ENCODE measurements around the gene WASF1.
"Not testable (repeated sequence)": the region's sequence is repeated elsewhere in the genome, so short reads cannot be mapped to it uniquely, and the experiment has no call there.

Gene WASF1

GRCh38 chr6:110095101-110095500 is 84.4 kb downstream of the WASF1 start:
- Mint-ChIP-seq H3K4me3 (no peak overlapping the region), H3K9me3 (no peaks in the 10 kb centered on the region), H3K36me3 (ENCODE audit: low read depth) (no peaks in the 10 kb centered on the region), H3K4me1 (ENCODE audit: low read depth) (peaks cover 37% of the 10 kb centered on the region), H3K27ac (no peak overlapping the region), H3K27me3 (no peaks in the 10 kb centered on the region)
- intact Hi-C loops (cut with micrococcal nuclease) = no loop called here

- no peaks in the 10 kb centered on the region for H3K36me3 Mint-ChIP-seq (ENCODE audit: low read depth)
- H3K4me3 Mint-ChIP-seq = no peak overlapping the region
- intact Hi-C loops (cut with micrococcal nuclease) = no loop called here
- no peaks in the 10 kb centered on the region for H3K9me3 Mint-ChIP-seq
- no peaks in the 10 kb centered on the region for H3K27me3 Mint-ChIP-seq
- H3K4me1 Mint-ChIP-seq (ENCODE audit: low read depth) = peaks cover 40% of the 10 kb centered on the region
- H3K27ac Mint-ChIP-seq = no peak overlapping the region
Measured at GRCh38 chr6:110093981-110094380, 85.5 kb downstream of the WASF1 start.

GRCh38 chr6:110090876-110091275 is 88.6 kb downstream of the WASF1 start:
- Mint-ChIP-seq H3K4me1 (ENCODE audit: low read depth) (peaks cover 21% of the 10 kb centered on the region), H3K36me3 (ENCODE audit: low read depth) (no peaks in the 10 kb centered on the region), H3K27ac (no peak overlapping the region), H3K4me3 (no peak overlapping the region), H3K27me3 (no peaks in the 10 kb centered on the region), H3K9me3 (no peaks in the 10 kb centered on the region)
- intact Hi-C loops (cut with micrococcal nuclease) = no loop called here

GRCh38 chr6:110089323-110089722 is 90.1 kb downstream of the WASF1 start:
- Mint-ChIP-seq H3K4me3 (no peak overlapping the region), H3K9me3 (no peaks in the 10 kb centered on the region), H3K27ac (no peak overlapping the region), H3K36me3 (ENCODE audit: low read depth) (no peaks in the 10 kb centered on the region), H3K4me1 (ENCODE audit: low read depth) (peaks cover 12% of the 10 kb centered on the region), H3K27me3 (no peaks in the 10 kb centered on the region)
- intact Hi-C loops (cut with micrococcal nuclease) = no loop called here

GRCh38 chr6:110085285-110085684 is 94.2 kb downstream of the WASF1 start:
- Mint-ChIP-seq H3K9me3 (no peaks in the 10 kb centered on the region), H3K27me3 (no peaks in the 10 kb centered on the region), H3K4me1 (ENCODE audit: low read depth) (peaks cover 5% of the 10 kb centered on the region), H3K36me3 (ENCODE audit: low read depth) (no peaks in the 10 kb centered on the region), H3K4me3 (no peak overlapping the region), H3K27ac (no peak overlapping the region)
- intact Hi-C loops (cut with micrococcal nuclease) = no loop called here

GRCh38 chr6:110083875-110084585 is 95.4 kb downstream of the WASF1 start:
- H3K4me3 Mint-ChIP-seq = no peak overlapping the region
- intact Hi-C loops (cut with micrococcal nuclease) = no loop called here
- H3K4me1 Mint-ChIP-seq (ENCODE audit: low read depth) = peaks cover 1% of the 10 kb centered on the region
- H3K27ac Mint-ChIP-seq = no peak overlapping the region
- no peaks in the 10 kb centered on the region for H3K36me3 Mint-ChIP-seq (ENCODE audit: low read depth)
- no peaks in the 10 kb centered on the region for H3K27me3 Mint-ChIP-seq
- no peaks in the 10 kb centered on the region for H3K9me3 Mint-ChIP-seq

- Mint-ChIP-seq H3K27me3 (peaks cover 2% of the 10 kb centered on the region), H3K9me3 (no peaks in the 10 kb centered on the region), H3K36me3 (ENCODE audit: low read depth) (no peaks in the 10 kb centered on the region), H3K4me3 (no peak overlapping the region), H3K4me1 (ENCODE audit: low read depth) (no peaks in the 10 kb centered on the region), H3K27ac (no peak overlapping the region)
- intact Hi-C loops (cut with micrococcal nuclease) = no loop called here
Measured at GRCh38 chr6:110075406-110075805, 104.1 kb downstream of the WASF1 start.

- peaks cover 13% of the 10 kb centered on the region for H3K4me1 Mint-ChIP-seq (ENCODE audit: low read depth)
- H3K4me3 Mint-ChIP-seq; H3K9me3 Mint-ChIP-seq; intact Hi-C loops (cut with micrococcal nuclease); H3K36me3 Mint-ChIP-seq (ENCODE audit: low read depth); H3K27ac Mint-ChIP-seq; H3K27me3 Mint-ChIP-seq: not testable (repeated sequence)
Measured at GRCh38 chr6:110073474-110073873, 106.0 kb downstream of the WASF1 start.

GRCh38 chr6:110068592-110068967 is 110.9 kb downstream of the WASF1 start:
- H3K27ac Mint-ChIP-seq = no peak overlapping the region
- intact Hi-C loops (cut with micrococcal nuclease) = no loop called here
- H3K9me3 Mint-ChIP-seq = no peaks in the 10 kb centered on the region
- H3K4me1 Mint-ChIP-seq (ENCODE audit: low read depth) = peaks cover 13% of the 10 kb centered on the region
- H3K27me3 Mint-ChIP-seq = peaks cover 2% of the 10 kb centered on the region
- no peaks in the 10 kb centered on the region for H3K36me3 Mint-ChIP-seq (ENCODE audit: low read depth)
- no peak overlapping the region for H3K4me3 Mint-ChIP-seq

- Mint-ChIP-seq H3K4me3 (no peak overlapping the region), H3K4me1 (ENCODE audit: low read depth) (peaks cover 13% of the 10 kb centered on the region), H3K36me3 (ENCODE audit: low read depth) (no peaks in the 10 kb centered on the region), H3K9me3 (no peaks in the 10 kb centered on the region), H3K27ac (no peak overlapping the region), H3K27me3 (peaks cover 2% of the 10 kb centered on the region)
- intact Hi-C loops (cut with micrococcal nuclease) = no loop called here
Measured at GRCh38 chr6:110067837-110068591, 111.5 kb downstream of the WASF1 start.

GRCh38 chr6:110064744-110065524 is 114.5 kb downstream of the WASF1 start:
- intact Hi-C loops (cut with micrococcal nuclease) = no loop called here
- peaks cover 3% of the 10 kb centered on the region for H3K27me3 Mint-ChIP-seq

GRCh38 chr6:110063594-110064263 is 115.7 kb downstream of the WASF1 start:
- Mint-ChIP-seq H3K36me3 (ENCODE audit: low read depth) (no peaks in the 10 kb centered on the region), H3K27ac (no peak overlapping the region), H3K9me3 (no peaks in the 10 kb centered on the region), H3K4me1 (ENCODE audit: low read depth) (peaks cover 3% of the 10 kb centered on the region), H3K4me3 (no peak overlapping the region), H3K27me3 (peaks cover 6% of the 10 kb centered on the region)
- intact Hi-C loops (cut with micrococcal nuclease) = no loop called here

More at GRCh38 chr6:110064744-110065524, 114.5 kb downstream of the WASF1 start:
- H3K9me3 Mint-ChIP-seq = no peaks in the 10 kb centered on the region
- H3K4me3 Mint-ChIP-seq = no peak overlapping the region
- H3K36me3 Mint-ChIP-seq (ENCODE audit: low read depth) = no peaks in the 10 kb centered on the region
- peaks cover 13% of the 10 kb centered on the region for H3K4me1 Mint-ChIP-seq (ENCODE audit: low read depth)
- no peak overlapping the region for H3K27ac Mint-ChIP-seq

GRCh38 chr6:110055387-110055735 is 124.1 kb downstream of the WASF1 start:
- no peaks in the 10 kb centered on the region for H3K36me3 Mint-ChIP-seq (ENCODE audit: low read depth)
- H3K4me3 Mint-ChIP-seq = no peak overlapping the region
- peaks cover 5% of the 10 kb centered on the region for H3K4me1 Mint-ChIP-seq (ENCODE audit: low read depth)
- peaks cover 4% of the 10 kb centered on the region for H3K27me3 Mint-ChIP-seq
- H3K27ac Mint-ChIP-seq = no peak overlapping the region
- H3K9me3 Mint-ChIP-seq = no peaks in the 10 kb centered on the region
- intact Hi-C loops (cut with micrococcal nuclease) = loop anchor here (10.0 kb wide), 1 partner anchor 329 kb away; no protein-coding TSS in a partner anchor
